OCI-LY7 (cell line): ENCODE measurements around the gene SENP5. TPM values are rescaled to one million over a fixed set of nuclear protein-coding genes. Genes with fewer than 3 reads are reported as not detected.

Experiments
- BruUV-seq: library from RNA; stranded (reverse); fragments of 400-500 nt; replicated peaks from 2 replicates; lab custom pipeline; 2021; lab: Mats Ljungman, UMichigan
- CTCF ChIA-PET: fragments of 300-600 bp; sonication (Branson Sonifier 250); formaldehyde crosslinking; loops from one replicate; lab custom pipeline; 2022; ENCODE audit warnings: antibody characterized with exemption; ENCODE audit not compliant: unreplicated experiment; lab: Charles Lee
- POLR2A ChIA-PET: fragments of 300-600 bp; sonication (Branson Sonifier 250); formaldehyde crosslinking; loops from one replicate; lab custom pipeline; 2022; ENCODE audit warnings: antibody characterized with exemption; lab: Charles Lee
- DNase-seq: peaks from one replicate; pipeline ENCODE4 v3.0.0-alpha.2; 2015; ENCODE audit warnings: low spot score
- H2AFZ ChIP-seq: fragments of 200-600 bp; sonication (generic), shearing (Covaris generic); 2 replicates; pipeline ENCODE4 v1.6.1; 2014; ENCODE audit warnings: mild to moderate bottlenecking, antibody characterized with exemption, low read length, moderate library complexity
- H3K27ac ChIP-seq: fragments of 200-600 bp; sonication (generic); 2 replicates; pipeline ENCODE4 v1.5.1; 2014; ENCODE audit warnings: mixed run types, low read depth, mild to moderate bottlenecking, moderate library complexity, low read length, inconsistent platforms; ENCODE audit not compliant: poor library complexity, severe bottlenecking
- H3K36me3 ChIP-seq: fragments of 200-600 bp; sonication (generic); 2 replicates; pipeline ENCODE4 v1.6.1; 2014; ENCODE audit warnings: mild to moderate bottlenecking, antibody characterized with exemption, low read length, moderate library complexity, mixed read lengths; ENCODE audit not compliant: insufficient read depth
- H3K4me1 ChIP-seq: fragments of 200-600 bp; sonication (generic); 2 replicates; pipeline ENCODE4 v1.5.1; 2014; ENCODE audit warnings: mild to moderate bottlenecking, low read length; ENCODE audit not compliant: insufficient read depth, poor library complexity, severe bottlenecking
- H3K4me2 ChIP-seq: fragments of 200-600 bp; sonication (generic); 2 replicates; pipeline ENCODE4 v1.6.1; 2014; ENCODE audit warnings: mild to moderate bottlenecking, low read length
- H3K4me3 ChIP-seq: fragments of 200-600 bp; sonication (generic); 2 replicates; pipeline ENCODE4 v1.5.1; 2014; ENCODE audit warnings: mild to moderate bottlenecking, low read depth, low read length; ENCODE audit not compliant: poor library complexity, severe bottlenecking
- H3K79me2 ChIP-seq: fragments of 200-600 bp; sonication (generic); 2 replicates; pipeline ENCODE4 v1.6.1; 2016; ENCODE audit warnings: low read depth, mild to moderate bottlenecking, low read length, moderate library complexity, mixed read lengths; ENCODE audit not compliant: insufficient read depth
- H3K9me2 ChIP-seq: fragments of 200-600 bp; sonication (generic); 2 replicates; pipeline ENCODE4 v1.6.1; 2016; ENCODE audit warnings: mild to moderate bottlenecking, low read length, mixed read lengths; ENCODE audit not compliant: insufficient read depth
- H3K9me3 ChIP-seq: fragments of 200-600 bp; sonication (generic); 2 replicates; pipeline ENCODE4 v1.6.1; 2014; ENCODE audit warnings: mild to moderate bottlenecking, mixed run types, low read length, mixed read lengths
- H4K20me1 ChIP-seq: fragments of 200-600 bp; sonication (generic); 2 replicates; pipeline ENCODE4 v1.6.1; 2014; ENCODE audit warnings: mild to moderate bottlenecking, antibody characterized with exemption, low read length, moderate library complexity, mixed read lengths; ENCODE audit not compliant: insufficient read depth
- CTCF ChIP-seq: fragments of 200-600 bp; sonication (generic); conservative IDR thresholded peaks from 2 replicates; pipeline ENCODE4 v1.5.1; 2014; ENCODE audit warnings: mild to moderate bottlenecking, antibody characterized with exemption, low read length, moderate library complexity, mixed read lengths
- EZH2phosphoT487 ChIP-seq: fragments of 200-600 bp; sonication (generic); IDR thresholded peaks from 2 replicates; pipeline ENCODE4 v1.6.1; 2018; ENCODE audit warnings: low read depth, borderline replicate concordance, mild to moderate bottlenecking, mixed run types, antibody characterized with exemption, low read length, moderate library complexity, mixed read lengths
- intact Hi-C: fragments of 100-400 bp; cut with micrococcal nuclease; formaldehyde crosslinking; loops from one replicate; pipeline ENCODE4 v1.10.0; 2022; ENCODE audit not compliant: unreplicated experiment
- total RNA-seq, 2 experiments: library from RNA; depleted of rRNA in 1 of 2; stranded (reverse); fragments of >200 nt in 1 of 2; shearing (Covaris generic) in 1 of 2; gene quantifications; 2 replicates each; pipeline ENCODE4 v1.2.3, GENCODE V29; 2014 to 2022

The SENP5 gene
- total RNA-seq, 2 experiments from 2014 or later, result 40.2 to 42.9 TPM

DNA sequence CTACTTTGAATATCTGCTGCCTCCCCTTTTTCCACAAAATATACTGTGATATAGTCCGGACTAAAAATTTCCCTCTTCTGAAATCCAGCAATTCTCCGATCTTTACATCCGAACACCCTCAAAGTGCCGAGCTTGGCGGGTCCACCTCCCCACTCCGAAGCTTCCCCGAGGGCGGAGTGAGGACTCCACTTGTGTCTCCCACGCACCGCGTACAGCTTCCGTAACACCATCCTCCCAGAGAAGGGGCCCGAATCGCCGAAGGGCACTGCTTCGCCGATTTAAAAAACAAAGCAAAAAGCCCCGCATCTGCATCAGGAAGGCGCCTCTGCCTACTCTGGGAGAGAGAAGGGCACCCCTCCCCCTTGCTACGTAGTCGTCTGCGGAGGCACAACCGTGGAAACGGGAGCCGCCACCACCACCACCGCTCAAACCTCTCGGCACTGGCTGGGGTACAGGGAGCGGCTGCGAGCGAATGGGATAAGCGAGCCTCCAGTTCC is 74.1 kb downstream of the SENP5 start:
- H3K4me2 ChIP-seq, result peak overlapping the region; percentile 70
- ChIA-PET POLR2A (interaction anchor here (0.6 to 2.0 kb wide), 5 partner anchors 25 to 231 kb away, joined by 3 to 10 read pairs (median 4); partner anchors contain the start of genes PAK2 and SENP5), CTCF (interaction anchor here (0.7 to 1.0 kb wide), 2 partner anchors 9 to 336 kb away, joined by 3 read pairs; no protein-coding TSS in a partner anchor)
- peaks cover 62% of the 10 kb centered on the region for H3K79me2 ChIP-seq
- peak overlapping the region; percentile 83 for H3K27ac ChIP-seq
- no peaks in the 10 kb centered on the region for H3K9me2 ChIP-seq
- H3K9me3 ChIP-seq, result no peaks in the 10 kb centered on the region
- peaks cover 7% of the 10 kb centered on the region for H4K20me1 ChIP-seq
- TSS peak; percentile 72 for BruUV-seq
- intact Hi-C loops, result loop anchor here (1.0 to 10.0 kb wide), 5 partner anchors 73 to 1037 kb away; partner anchors contain the start of genes FBXO45, TNK2 and WDR53
- no peak for TF ChIP-seq CTCF
- no peak for TF ChIP-seq EZH2phosphoT487
- peak; percentile 60 for DNase-seq
- H3K4me3 ChIP-seq, result peak overlapping the region; percentile 90
- peak overlapping the region; percentile 82 for H2AFZ ChIP-seq
- peaks cover 56% of the 10 kb centered on the region for H3K36me3 ChIP-seq
- peaks cover 23% of the 10 kb centered on the region for H3K4me1 ChIP-seq

DNA sequence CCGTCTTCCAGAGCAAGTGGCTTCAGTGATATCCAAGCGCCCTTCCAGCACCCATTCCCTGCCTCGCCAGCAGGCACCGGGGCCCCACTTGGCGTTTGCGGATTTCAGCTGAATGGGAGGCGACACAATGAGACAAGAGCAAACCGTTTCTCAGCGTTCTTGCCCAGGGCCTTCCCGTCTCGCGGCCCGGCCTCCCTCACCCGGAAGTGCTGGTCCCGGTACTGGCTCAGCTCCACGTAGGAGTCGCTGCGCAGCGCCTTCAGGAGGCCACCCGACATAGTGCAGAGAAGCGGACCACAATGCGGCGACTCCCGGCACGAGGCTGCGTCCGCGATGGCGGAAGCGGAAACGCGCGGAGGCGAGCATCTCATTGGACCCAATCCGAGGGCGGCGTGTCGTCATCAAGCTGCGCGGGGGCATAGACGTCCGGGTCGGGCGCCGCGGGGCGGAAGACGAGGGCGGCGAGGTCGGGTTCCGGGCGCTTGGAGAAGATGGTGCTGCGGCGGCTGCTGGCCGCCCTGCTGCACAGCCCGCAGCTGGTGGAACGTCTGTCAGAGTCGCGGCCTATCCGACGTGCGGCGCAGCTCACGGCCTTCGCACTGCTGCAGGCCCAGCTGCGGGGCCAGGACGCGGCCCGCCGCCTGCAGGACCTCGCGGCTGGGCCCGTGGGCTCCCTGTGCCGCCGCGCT is 74.7 kb downstream of the SENP5 start, which contains the start of gene NCBP2:
NCBP2 (minus strand) TSS at position 303 of the 689 bp plus-strand sequence; CDS start at position 278, 25 bp downstream.
- ChIA-PET CTCF (interaction anchor here (0.6 to 1.0 kb wide), 2 partner anchors 9 to 21 kb away, joined by 3 read pairs; no protein-coding TSS in a partner anchor), POLR2A (interaction anchor here (0.6 to 2.0 kb wide), 6 partner anchors 19 to 232 kb away, joined by 3 to 10 read pairs (median 4); partner anchors contain the start of genes PAK2 and SENP5)
- Histone ChIP-seq H3K79me2 (peaks cover 62% of the 10 kb centered on the region), H4K20me1 (peaks cover 7% of the 10 kb centered on the region), H3K4me2 (peak within 1 kb of the TSS; percentile 88), H3K27ac (peak within 1 kb of the TSS; percentile 83), H3K36me3 (peaks cover 50% of the 10 kb centered on the region), H3K4me1 (peaks cover 23% of the 10 kb centered on the region), H3K9me3 (no peaks in the 10 kb centered on the region), H3K9me2 (no peaks in the 10 kb centered on the region), H2AFZ (peak within 1 kb of the TSS; percentile 82), H3K4me3 (peak within 1 kb of the TSS; percentile 90)
- peak; percentile 75 for TF ChIP-seq CTCF
- TF ChIP-seq EZH2phosphoT487, result no peak
- peak; percentile 99 for DNase-seq
- BruUV-seq, result no TSS peak
- intact Hi-C loops, result loop anchor here (1.0 to 10.0 kb wide), 5 partner anchors 74 to 1038 kb away; partner anchors contain the start of genes FBXO45, TNK2 and WDR53
